Activated CD4-positive, alpha-beta T cell treated with anti-CD3 and anti-CD28 coated beads for 24 hours (primary cell): Measurements from ENCODE around the gene CTXND1.

Experiments used
- DNase-seq, 2 donors: peaks; one replicate each; pipeline ENCODE4 v3.0.0-alpha.2; 2020; ENCODE audit warnings: low read depth in 2 of 2

CTXND1 gene

DNA sequence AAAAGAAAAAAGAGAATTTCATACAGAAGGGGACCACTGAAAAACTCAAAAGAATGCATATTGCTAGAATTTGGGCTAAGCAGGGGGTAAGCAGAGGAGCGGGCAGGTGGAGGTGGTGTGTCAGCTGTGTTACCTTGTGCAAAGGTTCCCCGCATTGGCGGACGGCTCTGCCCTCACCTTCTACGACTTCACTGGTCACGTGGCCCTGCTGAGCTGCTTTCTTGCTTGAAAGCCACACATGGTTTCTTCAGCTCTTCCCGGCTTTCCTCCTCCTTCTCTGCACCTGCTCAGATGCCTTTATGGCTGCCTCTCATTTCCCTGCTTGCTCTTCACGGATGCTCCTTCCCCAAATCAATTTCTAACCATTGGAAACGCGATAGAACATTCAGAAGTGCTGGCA lies 68.7 kb downstream of the CTXND1 start:
- DNase-seq, result no peak

DNA sequence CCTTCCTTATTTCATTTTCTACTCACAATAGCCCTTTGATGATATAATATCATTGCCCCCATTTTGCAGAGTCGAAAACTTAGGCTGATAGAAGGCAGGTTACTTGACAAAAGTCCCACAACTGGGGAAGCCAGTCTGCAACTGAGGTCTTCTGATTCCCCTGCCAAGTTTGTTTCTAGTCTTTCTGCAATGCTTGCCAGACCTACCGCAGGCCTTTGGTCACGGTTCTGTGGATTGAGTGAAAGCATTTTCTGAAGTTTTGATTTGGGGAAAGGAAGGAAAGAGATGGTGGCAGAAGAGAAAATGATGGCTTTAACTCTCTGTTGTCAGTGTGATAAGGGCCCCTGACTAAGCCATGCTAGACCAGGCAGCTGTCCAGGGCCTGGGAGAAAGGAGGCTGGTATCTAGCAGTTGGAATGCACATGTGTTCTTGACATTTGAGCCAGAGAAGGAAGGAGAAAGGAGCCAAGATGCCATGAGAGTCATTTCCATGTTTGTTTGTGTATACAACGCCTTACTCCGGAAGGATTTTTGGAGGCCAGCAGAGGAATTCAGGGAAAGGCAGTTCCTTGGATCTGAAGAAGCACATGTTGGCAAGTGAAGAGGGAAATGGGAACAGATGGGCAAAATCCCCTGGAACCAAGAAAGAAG lies 69.3 kb downstream of the CTXND1 start:
- no peak for DNase-seq

DNA sequence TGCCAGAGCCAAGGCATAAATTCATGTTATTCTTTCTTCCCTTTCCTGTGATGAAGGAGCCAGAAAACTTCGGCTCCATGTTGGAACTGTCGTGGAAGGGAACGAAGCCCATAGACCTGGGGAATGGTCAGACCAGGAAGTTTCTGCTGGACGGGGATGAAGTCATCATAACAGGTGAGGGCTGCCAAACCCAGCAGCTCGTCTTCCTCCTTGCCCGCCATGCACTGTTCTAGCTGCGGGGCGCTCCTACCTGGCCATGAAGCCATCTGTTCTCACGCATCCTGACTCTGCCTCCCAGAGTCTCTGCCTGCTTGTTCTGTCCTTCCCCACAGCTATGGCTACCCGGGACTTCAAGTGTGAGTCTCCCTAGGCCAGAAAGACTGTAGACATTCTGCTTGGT lies 71.0 kb downstream of the CTXND1 start:
- no peak for DNase-seq

DNA sequence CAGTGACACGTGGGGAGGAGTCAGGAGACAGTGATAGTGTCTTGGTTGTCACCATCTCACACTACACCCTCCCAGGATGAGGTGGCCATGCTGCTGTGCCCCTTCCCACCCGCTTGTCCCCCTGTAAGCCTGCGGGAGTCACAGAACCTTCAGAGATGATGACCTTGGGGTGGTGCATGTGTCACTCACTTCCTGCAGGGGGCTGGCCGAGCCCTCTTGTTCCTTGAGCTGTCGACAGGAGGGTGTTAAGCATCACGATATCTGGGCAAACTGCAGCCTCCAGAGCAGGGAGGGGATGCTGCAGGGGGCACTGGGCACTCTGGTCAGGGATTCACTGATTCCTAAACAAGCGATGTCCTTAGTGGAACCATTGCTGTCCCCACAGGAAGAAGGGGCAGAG lies 71.5 kb downstream of the CTXND1 start:
- DNase-seq, result no peak

DNA sequence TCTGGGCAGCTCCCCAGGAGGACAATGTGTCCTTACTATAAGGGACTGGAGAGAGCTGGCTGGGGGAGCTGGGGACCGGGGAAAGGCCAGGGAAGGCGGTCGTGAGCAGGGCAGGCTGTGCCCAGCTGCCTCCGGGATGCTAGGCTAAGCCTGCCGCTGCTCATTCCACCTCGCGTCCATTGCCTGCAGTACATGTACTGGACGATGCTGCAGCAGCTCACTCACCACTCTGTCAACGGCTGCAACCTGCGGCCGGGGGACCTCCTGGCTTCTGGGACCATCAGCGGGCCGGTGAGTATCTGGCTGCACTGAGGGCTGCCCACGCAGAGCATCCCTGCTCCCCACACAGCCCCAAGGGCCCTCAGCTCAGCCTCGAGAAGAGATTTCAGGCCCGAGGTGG lies 72.1 kb downstream of the CTXND1 start:
- DNase-seq, result no peak

DNA sequence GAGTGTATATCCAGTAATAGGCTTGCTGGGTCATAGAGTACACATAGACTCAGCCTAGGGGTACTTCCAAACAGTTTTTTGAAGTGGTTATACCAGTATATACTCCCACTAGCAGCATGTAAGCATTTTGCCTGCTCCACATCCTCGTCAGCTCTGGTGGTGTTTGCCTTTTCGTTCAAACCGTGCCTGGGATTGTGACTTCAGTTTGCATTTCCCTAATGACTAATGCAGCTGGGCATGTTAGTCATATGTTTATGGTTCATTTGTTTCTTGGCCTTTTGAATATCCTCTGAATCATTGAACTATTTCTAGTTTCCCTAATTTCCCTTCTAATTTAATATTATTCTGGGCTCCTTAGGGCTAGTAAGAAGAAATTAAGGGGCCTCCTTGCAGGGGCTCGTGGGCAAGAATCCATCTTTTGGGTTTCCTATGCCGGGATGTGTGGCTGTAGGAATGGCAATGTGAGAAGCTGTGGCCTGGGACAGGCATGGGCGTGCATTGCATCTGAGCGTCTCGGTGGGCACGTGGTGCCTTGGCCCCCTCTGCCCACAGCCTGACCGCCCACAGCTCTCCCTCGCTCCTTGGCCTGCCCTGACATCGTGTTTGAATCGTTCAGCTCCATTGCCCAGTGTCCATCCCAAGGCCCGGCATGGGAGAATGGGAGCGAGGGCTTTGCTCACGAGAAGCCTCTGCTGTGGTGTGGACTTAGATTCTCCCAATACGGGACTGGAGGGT lies 72.8 kb downstream of the CTXND1 start:
- no peak for DNase-seq

DNA sequence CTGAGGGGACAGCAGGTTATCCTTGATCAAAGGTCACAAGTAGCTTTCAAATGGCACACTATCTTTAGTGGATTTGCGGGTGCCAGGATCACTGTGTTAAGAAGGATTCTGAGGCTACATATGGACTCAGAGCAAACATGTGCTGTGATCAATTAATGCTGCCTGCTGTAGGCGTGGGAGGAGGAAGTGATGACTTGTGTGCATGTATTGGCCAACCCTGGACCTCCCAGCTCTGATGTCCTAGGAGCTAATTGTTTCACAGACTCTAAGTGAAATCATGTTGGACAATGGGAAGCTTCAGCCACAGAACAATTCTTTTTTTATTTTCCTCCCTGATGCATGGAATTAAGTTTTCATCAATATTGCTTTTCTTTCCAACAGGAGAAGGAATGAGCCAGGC lies 74.9 kb downstream of the CTXND1 start:
- DNase-seq, result no peak

DNA sequence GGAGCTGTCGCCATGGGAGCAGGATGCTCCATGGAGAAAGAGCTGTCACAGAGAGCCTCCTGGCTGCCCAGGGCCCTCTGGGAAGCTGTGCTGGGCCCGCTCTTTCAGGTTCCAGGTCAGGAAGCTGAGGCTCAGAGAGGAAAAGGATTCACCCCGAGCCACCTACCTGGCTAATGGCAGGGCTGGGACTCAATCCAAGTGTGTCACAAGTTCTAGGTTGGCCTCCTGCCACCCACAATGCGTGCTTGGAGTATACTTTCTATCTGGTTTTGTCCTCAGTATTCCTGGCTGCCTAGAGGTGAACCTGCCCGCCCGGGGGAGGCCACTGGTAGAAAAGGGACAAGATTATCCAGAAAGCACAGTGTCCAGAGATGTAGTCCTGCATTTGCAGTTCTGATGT lies 75.6 kb downstream of the CTXND1 start:
- DNase-seq, result no peak

DNA sequence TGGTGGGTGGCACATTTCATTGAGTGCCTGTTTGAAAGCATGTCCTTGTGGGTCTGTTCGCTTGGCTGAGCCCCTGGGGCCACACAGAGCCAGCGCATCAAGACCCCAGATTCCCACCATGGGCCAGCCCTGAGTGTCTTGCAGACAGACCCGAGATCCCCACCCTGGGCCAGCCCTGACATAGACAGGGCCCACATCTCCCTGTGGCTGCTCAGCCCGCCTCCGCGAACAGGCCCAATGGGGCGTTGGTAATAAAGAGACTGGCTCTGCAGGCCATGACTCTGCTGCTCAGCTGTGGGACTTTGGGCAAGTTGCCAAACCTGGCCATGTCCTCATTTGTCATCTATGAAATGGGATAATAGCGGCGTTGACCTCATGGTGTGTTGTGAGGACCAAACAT lies 76.6 kb downstream of the CTXND1 start:
- no peak for DNase-seq

DNA sequence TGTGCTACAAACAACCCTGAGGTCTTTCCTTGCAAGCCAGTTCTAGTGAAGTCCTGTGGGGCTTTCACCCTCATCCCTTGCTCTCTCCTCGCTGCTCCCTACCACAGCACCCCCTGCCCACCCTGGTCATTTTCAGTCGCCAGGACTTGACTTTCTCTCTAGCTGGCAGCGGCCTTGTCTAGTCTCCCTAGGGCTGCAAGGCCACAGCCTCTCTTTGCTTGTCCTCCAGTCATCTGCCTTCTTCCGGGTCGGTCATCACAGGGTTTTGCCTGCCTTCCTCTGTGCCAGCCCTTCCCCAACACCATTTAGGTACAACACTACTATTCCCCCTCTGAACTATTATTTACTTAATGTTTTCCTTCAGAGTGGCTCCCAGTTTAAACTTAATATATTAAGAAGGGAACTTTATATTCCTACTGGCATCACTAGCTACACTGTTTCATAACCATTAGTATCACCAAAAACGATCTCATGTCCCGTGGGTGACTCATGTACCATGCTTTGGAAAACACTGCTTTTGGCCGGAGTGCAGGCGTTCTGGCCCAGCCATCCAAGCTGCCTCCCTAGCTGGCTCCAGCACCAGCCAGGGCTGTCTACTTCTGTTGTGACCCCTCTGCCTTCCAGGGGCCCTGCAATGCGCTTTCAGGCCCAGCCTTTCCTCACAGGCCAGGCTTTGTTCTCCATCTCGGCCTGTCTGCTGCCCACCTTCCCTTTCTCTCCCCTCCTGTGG lies 77.8 kb downstream of the CTXND1 start:
- no peak for DNase-seq

DNA sequence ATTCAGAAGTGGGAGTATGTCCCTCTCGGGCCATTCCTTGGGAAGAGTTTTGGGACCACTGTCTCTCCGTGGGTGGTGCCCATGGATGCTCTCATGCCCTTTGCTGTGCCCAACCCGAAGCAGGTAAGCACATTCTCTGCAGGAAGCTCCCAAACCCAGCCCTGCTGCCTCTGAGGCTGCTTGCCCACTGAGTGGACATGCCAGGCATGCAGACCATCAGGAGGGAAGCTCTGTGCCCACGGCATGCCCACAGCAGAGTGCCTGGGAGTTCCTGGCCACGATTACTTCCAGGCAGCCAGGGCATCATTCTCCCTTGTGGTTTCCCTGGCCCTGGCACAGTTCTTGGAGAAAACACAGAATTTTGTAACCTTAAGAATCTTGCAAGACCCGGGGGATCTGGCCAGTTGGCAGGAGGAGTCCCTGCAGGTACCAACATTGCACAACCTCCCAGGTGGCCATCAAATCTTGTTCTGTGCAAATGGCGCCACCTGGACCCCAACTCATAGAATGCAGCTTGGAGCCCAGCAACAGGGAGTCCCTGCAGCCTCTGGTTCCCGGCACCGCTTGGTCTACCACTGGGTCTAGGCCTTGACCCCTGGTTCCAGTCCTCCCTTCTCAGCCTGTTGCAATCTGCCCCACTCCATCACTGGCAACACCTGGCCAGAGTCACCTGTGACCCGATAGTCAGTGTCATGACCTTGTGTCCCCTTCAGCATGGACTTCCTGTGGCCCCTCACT lies 78.8 kb downstream of the CTXND1 start:
- DNase-seq, result peak; percentile 46 to 64

DNA sequence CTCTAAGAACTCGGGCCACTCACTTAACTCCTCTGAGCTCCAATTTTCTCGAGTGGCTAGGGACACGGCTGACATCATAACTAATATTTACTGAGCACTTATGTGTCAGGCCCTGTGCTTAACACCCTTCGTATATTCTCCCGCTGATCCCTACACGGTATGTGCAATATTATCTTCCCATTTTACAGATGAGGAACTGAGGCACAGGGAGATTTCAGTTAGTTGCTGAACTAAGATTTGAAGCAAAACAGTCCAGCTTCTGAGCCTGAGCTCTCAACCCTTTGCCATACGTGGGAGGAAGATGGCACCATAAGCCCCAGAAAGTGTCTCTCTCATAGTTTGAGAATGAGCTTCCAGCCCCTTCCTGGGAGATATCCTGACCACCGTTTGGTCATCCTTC lies 79.6 kb downstream of the CTXND1 start:
- DNase-seq, result no peak

DNA sequence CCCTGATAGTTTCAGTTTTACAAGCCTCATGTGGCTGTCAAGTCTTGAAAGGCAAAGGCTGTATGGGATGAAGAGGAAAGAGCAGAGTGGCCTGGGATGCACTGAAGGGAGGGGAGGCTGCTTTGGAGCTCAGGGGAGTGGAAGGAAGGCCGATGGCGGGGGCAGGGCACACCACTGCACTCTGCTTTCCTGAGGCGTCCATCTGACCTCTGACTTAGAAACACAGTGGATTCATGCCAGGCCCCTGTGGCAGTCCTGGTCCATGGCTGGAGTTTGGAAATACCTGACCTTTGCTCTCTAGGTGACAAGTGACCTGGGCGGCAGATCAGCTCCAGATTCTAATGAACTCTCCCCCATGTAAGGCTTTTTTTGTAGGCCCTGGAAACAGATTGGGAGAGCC lies 80.2 kb downstream of the CTXND1 start:
- no peak for DNase-seq

DNA sequence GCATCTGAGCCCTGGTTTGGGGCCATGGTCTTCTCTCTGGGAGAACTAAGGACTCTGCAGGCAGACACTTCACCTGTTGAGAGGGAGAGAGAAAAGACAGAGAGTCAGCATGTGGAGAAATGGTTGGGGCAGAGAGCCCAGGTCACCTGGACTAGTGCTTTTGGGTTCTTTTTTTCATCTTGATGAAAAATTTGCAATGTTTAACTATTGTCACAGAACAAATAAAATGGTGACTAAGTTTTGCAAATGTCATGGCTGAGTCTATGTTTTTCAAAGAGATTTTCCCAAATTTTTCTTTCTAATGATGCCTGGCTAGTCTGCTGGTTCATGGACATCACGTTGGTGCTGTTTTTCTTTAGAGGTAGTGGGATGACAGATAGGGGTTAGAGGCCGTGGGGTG lies 81.4 kb downstream of the CTXND1 start:
- DNase-seq, result no peak

DNA sequence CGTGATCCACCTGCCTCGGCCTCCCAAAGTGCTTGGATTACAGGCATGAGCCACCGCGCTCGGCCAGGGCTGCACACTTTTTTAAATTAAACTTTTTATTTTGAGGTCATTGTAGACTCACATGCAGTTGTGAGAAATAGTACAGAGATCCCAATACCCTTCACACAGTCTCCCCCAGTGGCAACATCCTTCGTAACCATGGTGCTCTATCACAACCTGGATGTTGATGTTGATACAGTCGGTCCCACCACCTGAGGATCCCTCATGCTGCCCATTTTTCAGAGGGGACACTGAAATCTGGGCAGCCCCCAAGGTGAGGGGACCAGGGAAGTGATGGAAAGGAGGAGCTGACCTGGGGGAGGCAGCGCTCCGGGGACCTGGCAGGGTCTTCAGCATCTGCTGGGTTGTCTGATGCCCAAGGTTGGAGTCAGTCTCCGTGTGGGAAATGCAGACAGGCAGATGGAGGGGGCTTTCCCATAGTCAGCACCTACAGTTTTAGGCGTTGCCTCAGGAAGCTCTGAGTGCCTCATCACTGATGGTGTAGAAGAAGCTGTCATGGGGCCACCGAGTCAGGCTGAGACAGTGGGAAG lies 82.2 kb downstream of the CTXND1 start:
- DNase-seq, result no peak

DNA sequence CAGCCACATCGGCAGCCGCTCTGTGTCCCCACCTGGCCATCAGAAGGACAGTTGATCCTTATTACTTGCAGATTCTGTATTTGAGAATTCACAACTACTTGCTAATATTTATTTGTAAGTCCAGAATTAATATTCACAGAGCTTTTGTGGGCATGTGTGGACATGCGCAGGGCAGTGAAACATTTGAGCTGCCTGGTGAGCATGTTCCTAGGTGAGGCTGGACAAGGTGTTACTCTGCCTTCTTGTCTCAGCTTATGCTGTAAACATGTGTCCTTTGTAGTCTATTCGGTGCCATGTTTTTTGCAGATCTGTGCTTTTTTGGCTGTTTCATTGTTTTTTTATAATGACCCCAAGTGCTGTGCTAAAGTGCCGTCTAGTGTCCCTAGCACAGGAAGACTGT lies 83.6 kb downstream of the CTXND1 start:
- DNase-seq, result no peak

DNA sequence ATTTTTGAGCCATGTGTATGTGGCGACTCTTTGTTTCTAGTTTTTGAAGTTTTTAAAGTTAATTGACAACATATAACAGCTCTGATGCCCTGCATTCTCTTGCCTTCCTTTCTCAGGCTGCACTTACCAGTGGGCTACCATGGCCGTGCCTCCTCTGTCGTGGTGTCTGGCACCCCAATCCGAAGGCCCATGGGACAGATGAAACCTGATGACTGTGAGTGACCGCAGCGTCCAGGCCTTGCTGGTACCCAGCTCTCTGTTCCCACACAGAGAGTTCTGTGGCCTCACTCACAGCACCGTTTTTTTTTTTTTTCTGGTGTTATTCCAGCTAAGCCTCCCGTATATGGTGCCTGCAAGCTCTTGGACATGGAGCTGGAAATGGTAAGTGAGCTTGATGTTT lies 84.1 kb downstream of the CTXND1 start:
- DNase-seq, result no peak

DNA sequence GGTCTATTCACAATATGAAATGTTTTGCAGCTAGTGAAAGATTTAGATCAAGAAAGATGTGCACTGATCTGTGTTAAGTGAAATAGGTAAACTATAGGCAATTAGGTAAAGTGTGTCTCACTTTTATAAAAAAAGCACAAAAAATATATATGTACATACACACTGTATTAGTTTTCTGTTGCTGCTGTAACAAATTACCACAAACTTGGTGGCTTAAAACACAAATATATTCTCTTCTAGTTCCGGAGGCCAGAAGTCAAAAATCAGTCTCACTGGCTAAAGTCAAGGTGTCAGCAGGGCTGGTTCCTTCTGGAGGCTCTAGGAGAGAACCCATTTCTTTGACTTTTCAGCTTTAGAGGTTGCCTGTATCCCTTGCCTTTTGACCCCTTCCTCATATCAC lies 88.1 kb downstream of the CTXND1 start:
- no peak for DNase-seq

DNA sequence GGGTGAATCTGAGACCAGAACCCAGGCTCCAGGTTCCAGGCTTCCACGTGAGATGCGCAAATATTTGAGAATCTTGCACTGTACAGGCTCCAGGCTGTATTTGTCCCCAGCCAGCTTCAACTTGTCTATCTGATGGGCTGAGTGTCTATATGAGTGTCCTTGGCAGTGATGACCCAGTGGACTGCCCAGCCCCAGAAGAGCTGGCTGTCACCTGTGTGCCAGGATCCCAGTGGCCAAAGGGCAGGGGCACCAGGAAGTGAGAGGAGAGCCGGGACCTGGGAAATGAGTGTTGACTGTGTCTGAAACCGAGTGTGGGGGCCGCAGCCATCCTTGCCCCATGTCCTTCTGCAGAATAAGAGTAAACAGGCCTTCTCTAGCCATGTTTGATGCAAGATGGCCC lies 88.8 kb downstream of the CTXND1 start:
- DNase-seq, result no peak

DNA sequence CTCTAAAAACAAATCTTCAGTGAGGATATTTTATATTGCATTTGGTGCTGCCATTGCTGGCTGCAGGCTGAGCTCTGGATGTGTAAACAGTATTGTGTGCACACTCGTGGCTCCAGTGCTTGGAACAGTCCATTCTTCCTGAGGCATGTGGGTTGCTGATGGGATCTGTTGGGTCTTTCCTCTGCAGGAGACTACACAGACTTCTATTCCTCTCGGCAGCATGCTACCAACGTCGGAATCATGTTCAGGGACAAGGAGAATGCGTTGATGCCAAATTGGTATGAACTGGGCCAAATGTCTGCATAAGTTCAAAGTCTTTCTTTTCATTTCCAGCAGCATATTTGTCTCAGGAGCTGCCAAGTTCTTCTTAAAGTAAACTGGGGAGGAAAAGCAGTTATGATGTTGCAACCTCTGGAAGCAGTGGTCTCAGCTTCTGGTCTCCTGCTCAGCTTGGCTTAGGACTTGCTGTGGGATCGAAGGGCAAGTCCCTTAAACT lies 89.9 kb downstream of the CTXND1 start:
- DNase-seq, result no peak

DNA sequence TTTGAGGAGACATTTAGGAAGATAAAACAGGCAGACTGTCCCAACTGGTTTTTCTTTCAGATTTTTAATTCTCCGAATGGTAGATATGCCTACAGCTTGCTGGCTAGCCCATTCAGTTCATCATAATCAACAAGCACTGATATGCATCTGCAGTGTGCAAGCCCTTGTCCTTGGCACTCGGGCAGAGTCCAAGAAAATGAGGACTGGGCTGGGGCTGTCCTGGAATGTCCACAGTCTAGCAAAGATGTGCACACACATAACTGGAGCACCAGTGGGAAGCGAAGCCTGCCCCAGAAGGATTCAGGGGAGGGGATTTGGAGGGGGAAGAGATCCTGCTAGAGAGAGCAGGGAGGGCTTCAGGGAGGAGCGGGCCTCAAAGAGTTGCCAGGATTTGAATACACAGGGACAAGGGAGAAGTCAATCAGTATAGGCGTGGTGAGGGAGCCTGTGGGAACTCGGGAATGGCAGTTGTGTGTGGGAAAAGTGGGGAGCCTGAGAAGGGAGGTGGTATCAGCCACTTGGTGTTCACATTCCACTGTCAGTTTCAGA lies 90.5 kb downstream of the CTXND1 start:
- no peak for DNase-seq
